ENCODE results near the gene EVA1C. TPM values are rescaled to one million over a fixed set of nuclear protein-coding genes. Genes with fewer than 3 reads are reported as not detected.
A peak's percentile ranks its signal among the peaks of the same experiment; 100 is the strongest.
"Not testable (repeated sequence)": the region's sequence is repeated elsewhere in the genome, so short reads cannot be mapped to it uniquely, and the experiment has no call there.

The EVA1C gene
- total RNA-seq: 10 to 100 TPM; 10.9 to 12.5 TPM

- peaks cover 16% of the 10 kb centered on the region for H3K36me3 Mint-ChIP-seq
- DNase-seq: peak; percentile 81
- no peaks in the 10 kb centered on the region for H3K27me3 Mint-ChIP-seq
- H3K4me3 Mint-ChIP-seq: peak within 1 kb of the TSS; percentile 94
- peaks cover 39% of the 10 kb centered on the region for H3K4me1 Mint-ChIP-seq
- peak within 1 kb of the TSS; percentile 97 for H3K27ac Mint-ChIP-seq
- peaks cover 5% of the 10 kb centered on the region for H3K9me3 Mint-ChIP-seq
Measured at GRCh38 chr21:32412162-32413014, at the start of gene EVA1C. TSS of gene EVA1C (plus strand) at chr21:32412706. CDS start at chr21:32412854, 148 bp downstream.

GRCh38 chr21:32364387-32364786 lies 48.1 kb upstream of the EVA1C start:
- Mint-ChIP-seq H3K27ac (no peak overlapping the region), H3K27me3 (no peaks in the 10 kb centered on the region), H3K36me3 (peaks cover 35% of the 10 kb centered on the region), H3K9me3 (no peaks in the 10 kb centered on the region), H3K4me3 (no peak overlapping the region), H3K4me1 (no peaks in the 10 kb centered on the region)
- DNase-seq: no peak

GRCh38 chr21:32364796-32365195 lies 47.7 kb upstream of the EVA1C start:
- no peak overlapping the region for H3K4me3 Mint-ChIP-seq
- H3K27ac Mint-ChIP-seq: no peak overlapping the region
- DNase-seq: no peak
- H3K4me1 Mint-ChIP-seq: no peaks in the 10 kb centered on the region
- H3K9me3 Mint-ChIP-seq: no peaks in the 10 kb centered on the region
- no peaks in the 10 kb centered on the region for H3K27me3 Mint-ChIP-seq
- H3K36me3 Mint-ChIP-seq: peaks cover 32% of the 10 kb centered on the region

GRCh38 chr21:32366191-32366590 lies 46.3 kb upstream of the EVA1C start:
- H3K36me3 Mint-ChIP-seq: peaks cover 30% of the 10 kb centered on the region
- no peak overlapping the region for H3K4me3 Mint-ChIP-seq
- H3K27ac Mint-ChIP-seq: no peak overlapping the region
- peaks cover 1% of the 10 kb centered on the region for H3K4me1 Mint-ChIP-seq
- no peaks in the 10 kb centered on the region for H3K27me3 Mint-ChIP-seq
- DNase-seq: no peak
- no peaks in the 10 kb centered on the region for H3K9me3 Mint-ChIP-seq

GRCh38 chr21:32367158-32367557 lies 45.3 kb upstream of the EVA1C start:
- H3K27ac Mint-ChIP-seq: no peak overlapping the region
- H3K9me3 Mint-ChIP-seq: no peaks in the 10 kb centered on the region
- peaks cover 31% of the 10 kb centered on the region for H3K36me3 Mint-ChIP-seq

GRCh38 chr21:32368386-32368785 lies 44.1 kb upstream of the EVA1C start:
- peaks cover 34% of the 10 kb centered on the region for H3K36me3 Mint-ChIP-seq

More at GRCh38 chr21:32367158-32367557, 45.3 kb upstream of the EVA1C start:
- Mint-ChIP-seq H3K4me3 (no peak overlapping the region), H3K4me1 (peaks cover 11% of the 10 kb centered on the region), H3K27me3 (no peaks in the 10 kb centered on the region)
- DNase-seq: no peak

GRCh38 chr21:32368961-32369360 lies 43.5 kb upstream of the EVA1C start:
- not testable (repeated sequence) for H3K27ac Mint-ChIP-seq, DNase-seq, H3K9me3 Mint-ChIP-seq, H3K27me3 Mint-ChIP-seq, H3K4me3 Mint-ChIP-seq
- Mint-ChIP-seq H3K36me3 (peaks cover 33% of the 10 kb centered on the region), H3K4me1 (peaks cover 13% of the 10 kb centered on the region)

More at GRCh38 chr21:32368386-32368785, 44.1 kb upstream of the EVA1C start:
- Mint-ChIP-seq H3K9me3 (no peaks in the 10 kb centered on the region), H3K4me3 (no peak overlapping the region), H3K27me3 (no peaks in the 10 kb centered on the region), H3K27ac (no peak overlapping the region), H3K4me1 (peaks cover 13% of the 10 kb centered on the region)
- DNase-seq: no peak

- Mint-ChIP-seq H3K9me3 (no peaks in the 10 kb centered on the region), H3K27ac (peak overlapping the region; percentile 81), H3K4me1 (peaks cover 13% of the 10 kb centered on the region), H3K36me3 (peaks cover 30% of the 10 kb centered on the region), H3K27me3 (no peaks in the 10 kb centered on the region), H3K4me3 (no peak overlapping the region)
- DNase-seq: no peak
Measured at GRCh38 chr21:32370998-32371766, 41.3 kb upstream of the EVA1C start.

GRCh38 chr21:32371913-32372314 lies 40.6 kb upstream of the EVA1C start:
- H3K27ac Mint-ChIP-seq: peak overlapping the region; percentile 81
- peaks cover 26% of the 10 kb centered on the region for H3K36me3 Mint-ChIP-seq
- no peak overlapping the region for H3K4me3 Mint-ChIP-seq
- no peaks in the 10 kb centered on the region for H3K27me3 Mint-ChIP-seq
- no peak for DNase-seq
- H3K4me1 Mint-ChIP-seq: peaks cover 13% of the 10 kb centered on the region
- no peaks in the 10 kb centered on the region for H3K9me3 Mint-ChIP-seq

- no peaks in the 10 kb centered on the region for H3K9me3 Mint-ChIP-seq
- H3K4me1 Mint-ChIP-seq: peaks cover 13% of the 10 kb centered on the region
- no peaks in the 10 kb centered on the region for H3K27me3 Mint-ChIP-seq
- no peak overlapping the region for H3K27ac Mint-ChIP-seq
- peaks cover 34% of the 10 kb centered on the region for H3K36me3 Mint-ChIP-seq
- no peak for DNase-seq
- no peak overlapping the region for H3K4me3 Mint-ChIP-seq
Measured at GRCh38 chr21:32372755-32373154, 39.8 kb upstream of the EVA1C start.

GRCh38 chr21:32377506-32377905 lies 35.0 kb upstream of the EVA1C start:
- no peak for DNase-seq
- Mint-ChIP-seq H3K4me1 (no peaks in the 10 kb centered on the region), H3K36me3 (peaks cover 27% of the 10 kb centered on the region), H3K4me3 (no peak overlapping the region), H3K27me3 (no peaks in the 10 kb centered on the region), H3K9me3 (no peaks in the 10 kb centered on the region), H3K27ac (no peak overlapping the region)

GRCh38 chr21:32377991-32378390 lies 34.5 kb upstream of the EVA1C start:
- Mint-ChIP-seq H3K27me3 (no peaks in the 10 kb centered on the region), H3K4me3 (no peak overlapping the region), H3K4me1 (no peaks in the 10 kb centered on the region), H3K36me3 (peaks cover 23% of the 10 kb centered on the region), H3K9me3 (no peaks in the 10 kb centered on the region), H3K27ac (no peak overlapping the region)
- no peak for DNase-seq

GRCh38 chr21:32378956-32379355 lies 33.5 kb upstream of the EVA1C start:
- DNase-seq: no peak
- H3K4me1 Mint-ChIP-seq: no peaks in the 10 kb centered on the region
- H3K36me3 Mint-ChIP-seq: peaks cover 25% of the 10 kb centered on the region
- H3K4me3 Mint-ChIP-seq: no peak overlapping the region
- no peak overlapping the region for H3K27ac Mint-ChIP-seq
- no peaks in the 10 kb centered on the region for H3K9me3 Mint-ChIP-seq
- H3K27me3 Mint-ChIP-seq: no peaks in the 10 kb centered on the region

GRCh38 chr21:32380940-32381339 lies 31.6 kb upstream of the EVA1C start:
- peaks cover 6% of the 10 kb centered on the region for H3K4me1 Mint-ChIP-seq
- H3K4me3 Mint-ChIP-seq: no peak overlapping the region
- H3K27me3 Mint-ChIP-seq: no peaks in the 10 kb centered on the region
- H3K27ac Mint-ChIP-seq: no peak overlapping the region
- H3K9me3 Mint-ChIP-seq: no peaks in the 10 kb centered on the region
- H3K36me3 Mint-ChIP-seq: peaks cover 30% of the 10 kb centered on the region
- DNase-seq: no peak

- Mint-ChIP-seq H3K36me3 (peaks cover 27% of the 10 kb centered on the region), H3K27me3 (no peaks in the 10 kb centered on the region), H3K9me3 (no peaks in the 10 kb centered on the region), H3K4me1 (peaks cover 12% of the 10 kb centered on the region), H3K27ac (no peak overlapping the region), H3K4me3 (no peak overlapping the region)
- DNase-seq: no peak
Measured at GRCh38 chr21:32381571-32381970, 30.9 kb upstream of the EVA1C start.

Measured in activated naive CD8-positive, alpha-beta T cell treated with anti-CD3 and anti-CD28 coated beads for 36 hours (primary cell).